Measurements from ENCODE around the gene TNFRSF21.
"Not testable (repeated sequence)": the region's sequence is repeated elsewhere in the genome, so short reads cannot be mapped to it uniquely, and the experiment has no call there.

TNFRSF21 gene

GRCh38 chr6:47321577-47321976 lies 11.9 kb upstream of the TNFRSF21 start:
- DNase-seq, result peak; percentile 88

- DNase-seq, result no peak
These were observed 10.2 kb upstream of the TNFRSF21 start for GRCh38 chr6:47319867-47320266.

- DNase-seq, result no peak
These were observed 9.7 kb upstream of the TNFRSF21 start for GRCh38 chr6:47319382-47319781.

- DNase-seq, result no peak
These were observed 8.7 kb upstream of the TNFRSF21 start for GRCh38 chr6:47318236-47318989.

- not testable (repeated sequence) for DNase-seq
These were observed 5.5 kb upstream of the TNFRSF21 start for GRCh38 chr6:47315181-47315580.

GRCh38 chr6:47310131-47310480 lies 401 bp upstream of the TNFRSF21 start:
- no peak for DNase-seq

GRCh38 chr6:47308552-47309290 lies 984 bp downstream of the TNFRSF21 start:
- peak; percentile 44 for DNase-seq

GRCh38 chr6:47308198-47308517 lies 1.5 kb downstream of the TNFRSF21 start:
- DNase-seq, result peak; percentile 30

GRCh38 chr6:47307362-47308197 lies 2.1 kb downstream of the TNFRSF21 start:
- DNase-seq, result no peak

- no peak for DNase-seq
These were observed 2.8 kb downstream of the TNFRSF21 start for GRCh38 chr6:47306887-47307286.

- no peak for DNase-seq
These were observed 5.8 kb downstream of the TNFRSF21 start for GRCh38 chr6:47303861-47304260.

- peak; percentile 23 for DNase-seq
These were observed 6.4 kb downstream of the TNFRSF21 start for GRCh38 chr6:47303342-47303741.

GRCh38 chr6:47302043-47302442 lies 7.7 kb downstream of the TNFRSF21 start:
- DNase-seq, result no peak

GRCh38 chr6:47301441-47301840 lies 8.3 kb downstream of the TNFRSF21 start:
- no peak for DNase-seq

GRCh38 chr6:47300417-47300816 lies 9.3 kb downstream of the TNFRSF21 start:
- no peak for DNase-seq

GRCh38 chr6:47299965-47300364 lies 9.7 kb downstream of the TNFRSF21 start:
- DNase-seq, result no peak

GRCh38 chr6:47298475-47298874 lies 11.2 kb downstream of the TNFRSF21 start:
- DNase-seq, result peak; percentile 48

GRCh38 chr6:47294990-47295389 lies 14.7 kb downstream of the TNFRSF21 start:
- no peak for DNase-seq

GRCh38 chr6:47292944-47293343 lies 16.8 kb downstream of the TNFRSF21 start:
- no peak for DNase-seq

GRCh38 chr6:47292027-47292426 lies 17.7 kb downstream of the TNFRSF21 start:
- DNase-seq, result no peak

GRCh38 chr6:47290124-47290834 lies 19.4 kb downstream of the TNFRSF21 start:
- DNase-seq, result no peak

- no peak for DNase-seq
These were observed 21.2 kb downstream of the TNFRSF21 start for GRCh38 chr6:47288267-47289090.

All from hematopoietic multipotent progenitor cell treated with erythropoietin and hydrocortisone succinate and interleukin-3 and kit ligand, for 6 days (in vitro differentiated cells).